ENCODE measurements around the gene CHST5. TPM values are rescaled to one million over a fixed set of nuclear protein-coding genes. Genes with fewer than 3 reads are reported as not detected.

CHST5 gene
- total and polyA plus RNA-seq, 9 of the 15 experiments (the other 6 are each of a cell fraction or from before 2014, with no cell fraction given): 0.06 to 0.21 (median 0.14) TPM; not detected in 5

DNA sequence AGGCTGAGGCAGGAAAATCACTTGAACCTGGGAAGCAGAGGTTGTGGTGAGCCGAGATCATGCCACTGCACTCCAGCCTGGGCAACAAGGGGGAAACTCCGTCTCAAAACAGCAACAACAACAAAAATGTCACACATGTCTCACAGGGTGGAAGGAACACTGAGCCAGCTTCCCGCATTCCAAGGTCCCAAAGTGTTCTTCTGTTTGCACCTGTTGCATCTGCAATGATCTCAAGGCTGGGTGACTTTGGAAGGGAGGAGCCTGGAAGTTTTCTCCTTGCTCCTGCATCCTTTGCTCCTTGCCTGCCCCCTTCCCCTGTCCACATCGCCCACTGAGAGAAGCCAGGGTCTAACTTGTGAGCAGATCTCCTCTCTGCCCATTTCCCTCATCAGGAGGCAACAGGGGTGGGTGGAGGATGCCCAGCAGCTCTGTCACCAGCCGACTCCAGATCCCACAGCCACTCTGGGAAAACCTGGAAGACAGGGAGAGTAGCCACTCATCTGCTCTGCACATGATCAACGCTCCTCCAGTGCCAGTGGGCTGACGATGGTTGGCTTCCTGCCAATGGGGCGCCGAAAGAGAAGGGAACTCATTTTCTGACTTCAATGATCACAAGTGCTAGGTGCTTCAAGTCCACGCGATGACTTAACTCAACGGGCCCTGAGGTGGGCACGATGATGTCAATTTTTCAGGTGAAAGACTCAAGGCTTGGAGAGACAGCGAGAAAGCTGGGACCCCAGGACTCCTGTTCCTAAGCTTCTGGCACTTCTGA is 53.3 kb downstream of the CHST5 start:
- CTCF ChIA-PET (ENCODE audit: low intra/inter-chr PET ratio): no interaction called here
- no peaks in the 10 kb centered on the region for H3K36me3 ChIP-seq (ENCODE audit: control insufficient read depth, insufficient read depth, low read length)
- WGBS (ENCODE audit: insufficient coverage, low coverage, missing lambda C conversion rate): 3% methylated on average over 13 of the region's 14 CpGs
- H3K9me1 ChIP-seq (ENCODE audit: control insufficient read depth, insufficient read depth, low read length): no peaks in the 10 kb centered on the region
- no peak for FAIRE-seq
- no peaks in the 10 kb centered on the region for H4K20me1 ChIP-seq (replicated peaks; ENCODE audit: control insufficient read depth, insufficient read depth, low read length)
- in situ Hi-C loops (cut with MboI): no loop called here
- ATAC-seq: no peak
- H3K4me1 ChIP-seq (replicated peaks in 1 of 2; ENCODE audit: control insufficient read depth in 2 of 2, insufficient read depth in 2 of 2, low read length in 2 of 2): peaks cover 0 to 9% of the 10 kb centered on the region in 2 experiments; a peak in 2 of 5 replicates
- H3K4me3 ChIP-seq: no peak overlapping the region
- H3K9ac ChIP-seq (ENCODE audit: insufficient read depth in 1 of 2, low read depth in 2 of 2, low read length in 2 of 2): no peak overlapping the region
- no peak for DNase-seq (ENCODE audit: extremely low read depth in 1 of 4, low spot score in 3 of 4)
- no peak overlapping the region for H3K27ac ChIP-seq (ENCODE audit: extremely low read depth, low read depth, low read length)
- intact Hi-C loops (cut with micrococcal nuclease): no loop called here
- no peak overlapping the region for H3K4me2 ChIP-seq (ENCODE audit: insufficient read depth, low read length)
- H3K79me2 ChIP-seq (ENCODE audit: control insufficient read depth, insufficient read depth, low read length): no peaks in the 10 kb centered on the region
- no peak overlapping the region for H2AFZ ChIP-seq (ENCODE audit: low read depth, low read length)
- BruUV-seq (replicated peaks): no TSS peak
- POLR2A ChIA-PET: no interaction called here
- no peaks in the 10 kb centered on the region for H3K9me3 ChIP-seq (replicated peaks; ENCODE audit: control insufficient read depth, insufficient read depth, low read depth, low read length)
- no peak for TF ChIP-seq NCOA4 (IDR thresholded peaks at IDR 0.05; ENCODE audit: partially characterized antibody)
- TF ChIP-seq NFIC (IDR thresholded peaks at IDR 0.05): peak; percentile 73
- H3K27me3 ChIP-seq (ENCODE audit: control insufficient read depth in 2 of 2, insufficient read depth in 2 of 2, low read length in 2 of 2): peaks cover 8 to 65% of the 10 kb centered on the region in 2 experiments; a peak in 4 of 5 replicates

DNA sequence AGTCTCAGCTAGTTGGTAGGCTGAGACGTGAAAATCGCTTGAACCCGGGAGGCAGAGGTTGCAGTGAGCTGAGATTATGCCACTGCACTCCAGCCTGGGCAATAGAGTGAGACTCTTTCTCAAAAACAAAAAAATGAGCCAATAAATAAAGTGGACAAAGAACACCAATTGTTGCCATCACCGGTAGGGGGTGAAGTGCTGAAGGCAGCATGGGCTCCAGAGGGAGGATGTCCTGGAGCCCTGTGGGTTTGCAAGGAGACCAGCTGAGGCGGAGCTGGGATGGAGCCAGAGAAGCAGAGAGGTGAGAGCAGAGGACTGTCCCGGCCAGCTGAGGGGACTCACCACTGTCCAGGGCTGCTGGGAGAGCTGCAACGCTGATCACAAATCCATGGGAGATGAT is 54.4 kb downstream of the CHST5 start:
- Histone ChIP-seq H2AFZ (ENCODE audit: low read depth, low read length) (no peak overlapping the region), H4K20me1 (replicated peaks; ENCODE audit: control insufficient read depth, insufficient read depth, low read length) (no peaks in the 10 kb centered on the region; the same call in 1 of the 2 replicates), H3K9ac (ENCODE audit: insufficient read depth in 1 of 2, low read depth in 2 of 2, low read length in 2 of 2) (no peak overlapping the region), H3K4me1 (replicated peaks in 1 of 2; ENCODE audit: control insufficient read depth in 2 of 2, insufficient read depth in 2 of 2, low read length in 2 of 2) (peaks cover 0 to 9% of the 10 kb centered on the region in 2 experiments; a peak in 2 of 5 replicates), H3K9me3 (replicated peaks; ENCODE audit: control insufficient read depth, insufficient read depth, low read depth, low read length) (no peaks in the 10 kb centered on the region), H3K36me3 (ENCODE audit: control insufficient read depth, insufficient read depth, low read length) (no peaks in the 10 kb centered on the region), H3K79me2 (ENCODE audit: control insufficient read depth, insufficient read depth, low read length) (no peaks in the 10 kb centered on the region), H3K27me3 (ENCODE audit: control insufficient read depth in 2 of 2, insufficient read depth in 2 of 2, low read length in 2 of 2) (peaks cover 16 to 63% of the 10 kb centered on the region in 2 experiments; a peak in 4 of 5 replicates), H3K4me3 (no peak overlapping the region), H3K4me2 (ENCODE audit: insufficient read depth, low read length) (no peak overlapping the region), H3K9me1 (ENCODE audit: control insufficient read depth, insufficient read depth, low read length) (no peaks in the 10 kb centered on the region), H3K27ac (ENCODE audit: extremely low read depth, low read depth, low read length) (no peak overlapping the region)
- ATAC-seq (peak; percentile 77), DNase-seq (ENCODE audit: extremely low read depth in 1 of 4, low spot score in 3 of 4) (peak in 3 of 4 experiments; percentile 25 to 41 (median 41)), FAIRE-seq (no peak)
- in situ Hi-C loops (cut with MboI) (no loop called here), intact Hi-C loops (cut with micrococcal nuclease) (no loop called here)
- ChIA-PET POLR2A (interaction anchor here (0.8 kb wide), 1 partner anchor 32 kb away, joined by 3 read pairs; no protein-coding TSS in a partner anchor), CTCF (ENCODE audit: low intra/inter-chr PET ratio) (no interaction called here)
- BruUV-seq (replicated peaks): no TSS peak
- WGBS (ENCODE audit: insufficient coverage, low coverage, missing lambda C conversion rate): under 1% methylated on average over 7 of the region's 7 CpGs
- peak; percentile 82 for TF ChIP-seq ZNF121 (CRISPR knock-in tag; conservative IDR thresholded peaks at IDR 0.05)
- TF ChIP-seq, protein P1, sequence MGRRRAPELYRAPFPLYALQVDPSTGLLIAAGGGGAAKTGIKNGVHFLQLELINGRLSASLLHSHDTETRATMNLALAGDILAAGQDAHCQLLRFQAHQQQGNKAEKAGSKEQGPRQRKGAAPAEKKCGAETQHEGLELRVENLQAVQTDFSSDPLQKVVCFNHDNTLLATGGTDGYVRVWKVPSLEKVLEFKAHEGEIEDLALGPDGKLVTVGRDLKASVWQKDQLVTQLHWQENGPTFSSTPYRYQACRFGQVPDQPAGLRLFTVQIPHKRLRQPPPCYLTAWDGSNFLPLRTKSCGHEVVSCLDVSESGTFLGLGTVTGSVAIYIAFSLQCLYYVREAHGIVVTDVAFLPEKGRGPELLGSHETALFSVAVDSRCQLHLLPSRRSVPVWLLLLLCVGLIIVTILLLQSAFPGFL (CRISPR knock-in tag; IDR thresholded peaks at IDR 0.05): no peak
- no peak for TF ChIP-seq ZBTB9 (CRISPR knock-in tag; IDR thresholded peaks at IDR 0.05)
- 0 out of 4 replicates have a peak, but pooled peaks of 1 of the 2 experiments have one; percentile 25 for TF ChIP-seq KDM1A (IDR thresholded peaks at IDR 0.05)

Measured in K562 (cell line).